Heart right ventricle (tissue), 16 donors: ENCODE measurements around the gene ADTRP. TPM values are rescaled to one million over a fixed set of nuclear protein-coding genes. Genes with fewer than 3 reads are reported as not detected.

ENCODE experiments used
- ATAC-seq, 8 donors: fragments of 200-7000 bp; cut with Tn5 transposase; one replicate each; pipeline ENCODE4 v1.9.1; 2020; ENCODE audit warnings: mild to moderate bottlenecking in 8 of 8, moderate library complexity in 8 of 8, moderate number of reproducible peaks in 1 of 8
- DNase-seq, 2 donors: peaks; one replicate each; pipeline ENCODE4 v3.0.0-alpha.2; 2020
- H3K27ac ChIP-seq, 10 donors: fragments of 200-600 bp; sonication (generic) in 2 of 10; one replicate each; pipeline versions ENCODE4 v1.5.0 to v1.8.0; 2020 to 2022; ENCODE audit warnings: mild to moderate bottlenecking in 3 of 10
- H3K27me3 ChIP-seq, 7 donors: fragments of 200-600 bp; one replicate each; pipeline ENCODE4 v1.8.0; 2021 to 2022; ENCODE audit warnings: mild to moderate bottlenecking in 2 of 7
- H3K36me3 ChIP-seq, 9 donors: fragments of 200-600 bp; sonication (generic) in 1 of 9; one replicate each; pipeline versions ENCODE4 v1.5.0 to v1.8.0; 2020 to 2022; ENCODE audit warnings: mild to moderate bottlenecking in 2 of 9
- H3K4me1 ChIP-seq, 9 donors: fragments of 200-600 bp; sonication (generic) in 1 of 9; one replicate each; pipeline versions ENCODE4 v1.5.0 to v1.8.0; 2020 to 2022; ENCODE audit warnings: mild to moderate bottlenecking in 4 of 9
- H3K4me3 ChIP-seq, 10 donors: fragments of 200-600 bp; sonication (generic) in 2 of 10; one replicate each; pipeline versions ENCODE4 v1.5.0 to v1.8.0; 2020 to 2022; ENCODE audit warnings: mild to moderate bottlenecking in 7 of 10, moderate library complexity in 2 of 10
- H3K9me3 ChIP-seq, 11 donors: fragments of 200-600 bp in 10 of 11; sonication (generic) in 2 of 11; one replicate each; pipeline versions ENCODE4 v1.5.0 to v1.8.0; 2013 to 2022; ENCODE audit warnings: mild to moderate bottlenecking in 2 of 11, control low read depth in 1 of 11, moderate library complexity in 1 of 11
- CTCF ChIP-seq, 9 donors: fragments of 200-600 bp; sonication (generic) in 2 of 9; IDR thresholded peaks; one replicate each; pipeline versions ENCODE4 v1.5.0 to v1.8.0; 2021 to 2022; ENCODE audit warnings: antibody characterized with exemption in 9 of 9, mild to moderate bottlenecking in 5 of 9, moderate library complexity in 1 of 9
- WGBS, 2 donors: extraction: QIAGEN DNeasy Blood & Tissue Kit; methylation state at CpG; one replicate each; pipeline ENCODE4 v1.1.7; 2013; ENCODE audit warnings: inconsistent platforms in 1 of 2; 5-methylcytosine and 5-hydroxymethylcytosine counted together
- intact Hi-C, 10 donors: fragments of 100-400 bp; cut with DNase I; formaldehyde crosslinking; loops; one replicate each; pipeline versions ENCODE4 v1.11.1 to v1.14.2; 2022
- polyA plus RNA-seq, 2 donors: library from polyadenylated mRNA; stranded (reverse); fragments of 200-250 nt; gene quantifications; one replicate each; pipeline ENCODE4 v1.2.3, GENCODE V29; 2013
- total RNA-seq, 10 donors: library from RNA; stranded (reverse); fragmentation: NEBNext Ultra II Directional in 3 of 10; extraction: Animal tissue kit (Norgen Biotek cat#: 25700) in 3 of 10; gene quantifications; one replicate each; pipeline versions ENCODE4 v1.2.1 to v1.2.4, GENCODE V29; 2021 to 2023
- donor health status: Arrhythmogenic right ventricular cardiomyopathy.
- donor health status: ischemic (EF 13 %, LVEDD 7.1; RV severe dilation, severe dysfunction).
- donor health status: healthy with polysubstance abuse.
- donor health status: DM: no; HTN: yes; CAD: no.
- donor health status: DM: no; HTN: no; CAD: no.
- donor health status: ischemic (EF 25% LVEDD 6.9; RV normal size, moderate dysfunction).
- donor health status: ischemic (EF 25% LVEDD 5.7; RV mildly dilated, moderate dysfunction).
- donor health status: healthy.
- donor health status: DM: yes; HTN: yes; CAD: no.
- donor health status: Ischemic cardiomyopathy.
- donor health status: ischemic (EF 35%, LVEDD 5.7; RV mildly dilated, moderate dysfunction).
- donor health status: nonischemic (EF 11% LVEDD 7.7; RV severe dilation, severe dysfunction).
- donor health status: DM: yes; HTN: yes; CAD: no.
- donor health status: PGD.
- donor health status: ischemic (EF 29% LVEDD 5.4; RV normal size, mild dysfunction).
- donor health status: nonischemic (EF 23%, LVEDD 6.1; RV moderate dilation, normal function).

Gene ADTRP
- total and polyA plus RNA-seq, 12 donors, result 0.14 to 0.37 (median 0.24) TPM; not detected in 9

GRCh38 chr6:11798096-11798495, 19.5 kb upstream of the ADTRP start:
- Histone ChIP-seq H3K4me3 (no peak overlapping the region), H3K27ac (no peak overlapping the region), H3K4me1 (no peaks in the 10 kb centered on the region), H3K36me3 (no peaks in the 10 kb centered on the region), H3K27me3 (no peaks in the 10 kb centered on the region), H3K9me3 (peaks cover 0 to 15% (median 0%) of the 10 kb centered on the region in 11 donors)
- TF ChIP-seq CTCF (IDR thresholded peaks at IDR 0.05), result no peak
- WGBS, 2 donors, result 57 to 65% methylated on average over 1 of the region's 1 CpG
- no peak for DNase-seq
- intact Hi-C loops, result no loop called here
- no peak for ATAC-seq

GRCh38 chr6:11796829-11797228, 18.2 kb upstream of the ADTRP start:
- H3K9me3 ChIP-seq, result peaks cover 0 to 27% (median 0%) of the 10 kb centered on the region in 11 donors
- TF ChIP-seq CTCF (IDR thresholded peaks at IDR 0.05), result no peak
- H3K27ac ChIP-seq, result no peak overlapping the region
- no peaks in the 10 kb centered on the region for H3K4me1 ChIP-seq
- no peaks in the 10 kb centered on the region for H3K36me3 ChIP-seq
- WGBS, 2 donors, result 88 to 90% methylated on average over 5 of the region's 5 CpGs
- DNase-seq (no peak), ATAC-seq (no peak)
- H3K4me3 ChIP-seq, result no peak overlapping the region
- intact Hi-C loops, result no loop called here
- H3K27me3 ChIP-seq, result no peaks in the 10 kb centered on the region

- ATAC-seq, result no peak
Observed at GRCh38 chr6:11795403-11795802, 16.8 kb upstream of the ADTRP start.

GRCh38 chr6:11793277-11793676, 14.7 kb upstream of the ADTRP start:
- intact Hi-C loops, result no loop called here
- H3K4me1 ChIP-seq, result no peaks in the 10 kb centered on the region
- no peak for TF ChIP-seq CTCF (IDR thresholded peaks at IDR 0.05)
- no peak for ATAC-seq
- 74 to 78% methylated on average over 1 of the region's 1 CpG for WGBS, 2 donors
- H3K4me3 ChIP-seq, result no peak overlapping the region
- H3K27me3 ChIP-seq, result no peaks in the 10 kb centered on the region
- H3K36me3 ChIP-seq, result no peaks in the 10 kb centered on the region
- no peak overlapping the region for H3K27ac ChIP-seq
- peaks cover 0 to 28% (median 0%) of the 10 kb centered on the region in 11 donors for H3K9me3 ChIP-seq
- no peak for DNase-seq

More at GRCh38 chr6:11795403-11795802, 16.8 kb upstream of the ADTRP start:
- Histone ChIP-seq H3K36me3 (no peaks in the 10 kb centered on the region), H3K4me1 (no peaks in the 10 kb centered on the region), H3K27ac (peak overlapping the region in 1 of 10 donors; percentile 31), H3K9me3 (peaks cover 0 to 28% (median 0%) of the 10 kb centered on the region in 11 donors), H3K27me3 (no peaks in the 10 kb centered on the region), H3K4me3 (no peak overlapping the region)
- intact Hi-C loops, result no loop called here
- WGBS, 2 donors, result 80 to 93% methylated on average over 4 of the region's 4 CpGs
- TF ChIP-seq CTCF (IDR thresholded peaks at IDR 0.05), result no peak
- DNase-seq, result no peak
